ENCODE measurements around the gene PRKCZ. TPM values are rescaled to one million over a fixed set of nuclear protein-coding genes. Genes with fewer than 3 reads are reported as not detected.

PRKCZ gene
- polyA plus RNA-seq, 3 donors, result 0.74 to 1.9 (median 1.4) TPM

GRCh38 chr1:2083666-2084065 is 33.5 kb downstream of the PRKCZ start:
- H3K27ac Mint-ChIP-seq, result no peak overlapping the region
- no peak for TF ChIP-seq CTCF (IDR thresholded peaks at IDR 0.05)
- no peak overlapping the region for H3K9ac ChIP-seq (ENCODE audit: insufficient read depth, low read length, poor library complexity, severe bottlenecking)
- no peak for DNase-seq
- H3K27me3 ChIP-seq (ENCODE audit: control insufficient read depth in 2 of 2, insufficient read depth in 2 of 2, low read length in 2 of 2), result no peaks in the 10 kb centered on the region
- H3K4me3 ChIP-seq (replicated peaks in 1 of 3; ENCODE audit: low read depth in 2 of 3, low read length in 3 of 3), result no peak overlapping the region
- no peak overlapping the region for H3K27ac ChIP-seq (ENCODE audit: low read depth in 1 of 2, low read length in 2 of 2)
- no peaks in the 10 kb centered on the region for H3K79me2 ChIP-seq (ENCODE audit: insufficient read depth, low read length)
- peaks cover 8 to 17% of the 10 kb centered on the region in 2 donors for H3K9me3 ChIP-seq (replicated peaks in 1 of 2; ENCODE audit: control insufficient read depth in 1 of 2, insufficient read depth in 1 of 2, low read length in 2 of 2)
- H2AFZ ChIP-seq (ENCODE audit: insufficient read depth, low read depth, low read length, poor library complexity, severe bottlenecking), result no peak overlapping the region
- no peak overlapping the region for H3K4me2 ChIP-seq (replicated peaks; ENCODE audit: extremely low read depth, low read length, poor library complexity, severe bottlenecking)
- intact Hi-C loops (cut with micrococcal nuclease), result no loop called here
- H3K4me1 Mint-ChIP-seq, result no peaks in the 10 kb centered on the region
- no peaks in the 10 kb centered on the region for H4K20me1 ChIP-seq (ENCODE audit: insufficient read depth, low read length)
- WGBS (ENCODE audit: insufficient coverage), result 97% methylated on average over 12 of the region's 18 CpGs
- H3K36me3 Mint-ChIP-seq, result no peaks in the 10 kb centered on the region
- peaks cover 8 to 21% (median 19%) of the 10 kb centered on the region in 7 donors for H3K9me3 Mint-ChIP-seq
- H3K36me3 ChIP-seq (replicated peaks in 1 of 2; ENCODE audit: control insufficient read depth in 1 of 2, insufficient read depth in 2 of 2, low read length in 2 of 2), result no peaks in the 10 kb centered on the region
- H3K27me3 Mint-ChIP-seq (ENCODE audit: low read depth in 3 of 3), result peaks cover 2 to 4% (median 2%) of the 10 kb centered on the region in 3 donors
- no peak overlapping the region for H3K4me3 Mint-ChIP-seq
- H3K4me1 ChIP-seq (ENCODE audit: control insufficient read depth in 1 of 2, insufficient read depth in 2 of 2, low read length in 2 of 2), result no peaks in the 10 kb centered on the region

- TF ChIP-seq CTCF (IDR thresholded peaks at IDR 0.05), result no peak
- Histone ChIP-seq H3K9me3 (replicated peaks in 1 of 2; ENCODE audit: control insufficient read depth in 1 of 2, insufficient read depth in 1 of 2, low read length in 2 of 2) (peaks cover 3 to 11% of the 10 kb centered on the region in 2 donors), H3K27ac (ENCODE audit: low read depth in 1 of 2, low read length in 2 of 2) (no peak overlapping the region), H3K4me1 (ENCODE audit: control insufficient read depth in 1 of 2, insufficient read depth in 2 of 2, low read length in 2 of 2) (no peaks in the 10 kb centered on the region), H4K20me1 (ENCODE audit: insufficient read depth, low read length) (no peaks in the 10 kb centered on the region), H3K36me3 (replicated peaks in 1 of 2; ENCODE audit: control insufficient read depth in 1 of 2, insufficient read depth in 2 of 2, low read length in 2 of 2) (no peaks in the 10 kb centered on the region), H3K4me3 (replicated peaks in 1 of 3; ENCODE audit: low read depth in 2 of 3, low read length in 3 of 3) (no peak overlapping the region), H3K27me3 (ENCODE audit: control insufficient read depth in 2 of 2, insufficient read depth in 2 of 2, low read length in 2 of 2) (no peaks in the 10 kb centered on the region), H3K79me2 (ENCODE audit: insufficient read depth, low read length) (no peaks in the 10 kb centered on the region), H3K4me2 (replicated peaks; ENCODE audit: extremely low read depth, low read length, poor library complexity, severe bottlenecking) (no peak overlapping the region), H2AFZ (ENCODE audit: insufficient read depth, low read depth, low read length, poor library complexity, severe bottlenecking) (no peak overlapping the region), H3K9ac (ENCODE audit: insufficient read depth, low read length, poor library complexity, severe bottlenecking) (no peak overlapping the region)
- Mint-ChIP-seq H3K36me3 (no peaks in the 10 kb centered on the region), H3K4me1 (no peaks in the 10 kb centered on the region), H3K9me3 (peaks cover 7 to 16% (median 13%) of the 10 kb centered on the region in 7 donors), H3K27me3 (ENCODE audit: low read depth in 3 of 3) (peaks cover 2 to 4% (median 2%) of the 10 kb centered on the region in 3 donors), H3K27ac (no peak overlapping the region), H3K4me3 (no peak overlapping the region)
- intact Hi-C loops (cut with micrococcal nuclease), result no loop called here
- WGBS (ENCODE audit: insufficient coverage), result 97% methylated on average over 20 of the region's 20 CpGs
- no peak for DNase-seq
Observed at GRCh38 chr1:2084306-2084705, 34.1 kb downstream of the PRKCZ start.
